Activated gamma-delta T cell treated with anti-CD3 and anti-CD28 coated beads, Interleukin-2, amount 50 U/mL, for 16 hours (primary cell): Measurements from ENCODE around the gene YTHDF1.
"Not testable (repeated sequence)": the region's sequence is repeated elsewhere in the genome, so short reads cannot be mapped to it uniquely, and the experiment has no call there.

ENCODE experiments used
- DNase-seq: peaks from one replicate; pipeline ENCODE4 v3.0.0-alpha.2; 2020; ENCODE audit warnings: low read depth

YTHDF1 gene

DNA sequence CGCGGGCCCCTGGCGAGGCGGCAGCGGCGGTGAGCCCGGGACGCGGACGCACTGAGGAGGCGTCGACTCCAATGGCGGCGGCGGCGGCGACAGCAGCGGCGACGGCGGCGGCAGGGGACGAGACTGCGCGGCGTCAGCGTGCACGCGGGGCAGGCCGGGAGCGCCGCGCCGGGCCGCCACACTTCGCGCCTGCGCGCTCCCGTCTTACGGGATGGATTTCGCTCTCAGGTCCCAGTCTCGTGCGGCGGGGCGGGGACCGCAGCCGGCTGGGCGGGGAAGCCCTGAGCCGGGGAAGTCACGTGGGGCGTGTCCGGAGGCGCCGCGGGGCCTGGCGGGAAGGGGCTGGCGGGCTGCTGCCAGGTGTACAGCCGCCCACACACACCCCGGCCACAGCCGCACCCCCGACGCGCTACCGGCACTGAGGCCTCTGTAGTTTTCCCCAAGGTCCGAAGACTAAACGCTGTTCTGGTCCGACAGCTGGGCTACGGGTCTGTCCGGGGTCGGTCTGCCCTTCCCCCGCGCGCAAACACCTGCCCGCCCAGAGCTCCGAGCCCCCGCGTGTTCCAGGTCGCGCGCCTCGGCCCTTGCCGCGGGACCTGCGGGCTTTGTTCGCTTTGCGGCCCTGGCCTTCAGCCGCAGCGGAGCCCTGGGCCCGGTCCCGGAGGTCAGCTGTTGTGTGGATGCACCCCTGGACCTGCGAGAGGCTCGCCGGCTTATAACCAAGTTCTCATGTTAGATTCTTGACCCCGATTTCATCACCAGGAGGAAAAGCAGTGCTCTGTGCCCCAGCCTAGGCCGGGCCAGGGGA lies at the start of gene YTHDF1:
Gene YTHDF1 (minus strand): TSS at position 91 of the 808 bp plus-strand sequence. CDS start 239 bp downstream, outside the sequence.
- DNase-seq, result peak; percentile 90

DNA sequence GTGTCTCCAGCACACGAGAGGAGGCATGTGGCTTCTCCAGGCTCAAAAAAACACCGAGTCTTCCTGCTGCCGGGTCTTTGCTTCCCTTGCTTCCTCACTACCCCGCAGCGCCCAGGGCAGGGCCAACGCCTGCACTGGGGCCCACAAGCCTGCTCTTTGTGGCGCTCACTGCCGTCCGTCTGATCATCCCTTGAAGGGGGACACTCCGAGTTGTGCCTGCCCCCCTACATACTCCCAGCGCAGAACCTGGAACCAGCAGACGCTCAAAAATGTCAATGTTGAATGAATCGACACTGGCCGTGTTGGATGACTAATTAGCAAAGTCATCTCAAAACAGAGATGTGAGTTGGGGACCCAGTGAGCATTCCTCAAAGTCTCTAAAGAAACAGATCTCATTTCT lies 48.6 kb upstream of the YTHDF1 start:
- no peak for DNase-seq

DNA sequence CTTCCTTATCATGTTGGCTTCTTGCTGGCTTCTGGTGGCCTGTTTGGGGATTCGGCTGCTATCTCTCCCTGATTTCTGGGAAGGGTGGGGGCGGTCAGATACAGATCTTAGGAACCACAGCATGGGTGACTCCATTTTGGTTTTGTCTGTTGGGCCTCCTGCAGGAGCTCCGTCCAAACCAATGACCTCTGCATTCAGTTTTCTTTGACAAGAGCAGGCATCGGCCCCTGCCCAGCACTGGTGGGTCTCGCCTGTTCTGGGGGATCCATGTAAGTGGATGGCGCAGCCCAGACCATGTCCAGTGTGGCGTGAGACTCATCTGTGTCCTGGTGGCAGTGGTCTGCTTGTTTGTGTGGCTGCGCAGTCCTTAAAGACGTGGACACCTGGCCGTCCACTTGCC lies 48.1 kb upstream of the YTHDF1 start:
- no peak for DNase-seq

DNA sequence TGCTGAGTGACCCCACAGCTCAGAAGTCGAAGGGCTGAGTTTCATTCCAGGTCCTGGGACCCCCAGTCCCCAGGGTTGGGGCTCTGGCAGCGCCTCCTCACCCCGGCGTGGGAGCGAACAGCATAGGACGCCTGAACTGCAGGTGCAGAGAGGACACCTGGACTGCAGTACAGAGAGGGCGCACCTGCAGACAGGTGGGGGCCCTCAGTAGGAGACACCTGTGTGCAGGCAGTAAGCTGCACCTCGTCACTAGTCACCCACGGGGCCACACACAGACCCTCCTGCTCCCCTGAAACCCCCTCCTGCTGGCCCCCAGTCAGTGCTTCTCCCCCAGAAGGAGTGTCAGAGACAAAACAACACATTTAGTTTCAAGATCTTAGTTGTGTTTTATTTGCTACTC lies 46.9 kb upstream of the YTHDF1 start:
- DNase-seq, result no peak

DNA sequence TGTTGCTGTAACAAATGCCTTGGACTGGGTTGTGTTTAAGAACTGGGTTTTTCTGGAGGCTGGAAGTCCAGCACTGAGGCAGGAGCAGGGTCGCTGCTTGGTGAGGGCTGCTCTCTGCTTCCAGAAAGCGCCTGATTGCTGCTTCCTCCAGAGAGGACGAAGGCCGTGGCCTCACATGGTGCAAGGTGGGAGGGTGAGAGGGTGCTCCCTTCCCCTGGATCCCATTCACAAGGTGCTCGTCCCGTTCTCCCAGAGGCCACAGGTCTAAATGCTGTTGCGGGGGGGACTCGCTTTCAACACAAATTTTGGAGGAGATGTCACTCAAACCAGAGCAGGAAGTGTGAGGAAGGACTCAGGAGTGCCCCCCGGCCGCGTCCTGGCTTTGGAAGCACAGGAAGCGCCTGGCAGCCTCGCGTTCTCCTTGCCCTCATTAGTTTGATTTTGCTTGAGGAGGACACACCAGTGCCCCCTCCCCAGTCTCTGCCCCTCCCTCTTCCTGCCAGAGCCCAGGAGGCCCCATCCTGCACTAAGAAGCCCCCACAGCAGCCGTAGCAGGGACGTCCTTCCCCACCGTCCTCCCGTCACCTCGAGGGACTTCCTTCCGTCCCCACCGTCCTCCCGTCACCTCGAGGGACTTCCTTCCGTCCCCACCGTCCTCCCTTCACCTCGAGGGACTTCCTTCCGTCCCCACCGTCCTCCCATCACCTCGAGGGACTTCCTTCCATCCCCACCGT lies 46.0 kb upstream of the YTHDF1 start:
- DNase-seq, result no peak

DNA sequence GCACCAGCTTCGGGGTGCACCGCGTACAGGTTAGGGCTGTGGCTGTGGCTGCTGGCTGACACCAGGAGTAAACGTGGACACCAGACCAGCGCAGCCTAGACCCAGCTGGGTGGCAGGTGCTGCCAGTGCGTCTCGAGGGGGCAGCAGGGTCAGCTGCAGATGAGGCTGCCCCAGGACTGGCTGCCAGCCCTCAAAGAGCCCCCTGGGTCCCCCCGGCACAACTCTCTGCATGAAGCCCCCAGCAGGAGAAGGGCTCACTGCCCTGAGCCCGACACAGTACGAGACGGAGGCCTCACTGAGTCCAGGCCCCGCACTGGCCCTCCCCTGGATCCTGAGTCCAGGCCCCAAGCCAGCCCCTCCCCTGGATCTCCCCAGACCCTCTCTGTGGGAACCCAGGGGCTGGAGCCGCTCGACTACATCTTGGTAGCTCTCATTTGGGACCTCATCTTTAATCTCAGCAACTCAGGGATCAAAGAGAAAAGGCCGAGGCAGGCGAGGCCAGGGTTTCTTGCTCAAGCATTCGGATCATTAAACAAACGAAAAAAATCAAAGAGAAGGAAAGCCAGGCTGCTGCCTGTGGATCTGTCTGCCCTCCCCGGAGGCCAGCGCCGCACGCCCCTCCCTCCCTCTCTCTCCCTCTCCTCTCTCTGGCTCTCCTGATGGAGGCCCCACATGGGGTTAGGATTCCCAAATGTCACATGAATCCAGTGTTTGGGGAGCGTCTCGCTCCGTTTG lies 45.3 kb upstream of the YTHDF1 start:
- no peak for DNase-seq

DNA sequence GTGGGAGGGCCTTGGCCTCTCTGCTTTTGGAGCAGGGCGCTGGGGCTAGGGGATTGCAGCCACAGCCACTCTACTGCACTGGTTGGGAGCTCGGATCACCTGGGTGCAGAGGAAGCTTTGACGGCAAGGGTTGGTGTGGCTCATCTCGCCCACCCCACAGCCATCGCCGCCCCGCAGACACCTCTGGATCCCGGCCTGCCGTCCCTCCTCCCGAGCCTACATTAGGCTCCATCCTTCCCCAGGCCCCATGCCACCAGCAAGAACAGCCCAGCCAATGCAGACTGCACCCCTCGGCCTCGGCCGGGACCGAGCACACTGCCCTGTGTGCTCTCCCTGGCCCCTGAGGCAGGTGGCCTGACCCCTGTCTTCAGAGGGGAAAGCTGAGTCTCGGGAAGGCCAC lies 44.6 kb upstream of the YTHDF1 start:
- no peak for DNase-seq

DNA sequence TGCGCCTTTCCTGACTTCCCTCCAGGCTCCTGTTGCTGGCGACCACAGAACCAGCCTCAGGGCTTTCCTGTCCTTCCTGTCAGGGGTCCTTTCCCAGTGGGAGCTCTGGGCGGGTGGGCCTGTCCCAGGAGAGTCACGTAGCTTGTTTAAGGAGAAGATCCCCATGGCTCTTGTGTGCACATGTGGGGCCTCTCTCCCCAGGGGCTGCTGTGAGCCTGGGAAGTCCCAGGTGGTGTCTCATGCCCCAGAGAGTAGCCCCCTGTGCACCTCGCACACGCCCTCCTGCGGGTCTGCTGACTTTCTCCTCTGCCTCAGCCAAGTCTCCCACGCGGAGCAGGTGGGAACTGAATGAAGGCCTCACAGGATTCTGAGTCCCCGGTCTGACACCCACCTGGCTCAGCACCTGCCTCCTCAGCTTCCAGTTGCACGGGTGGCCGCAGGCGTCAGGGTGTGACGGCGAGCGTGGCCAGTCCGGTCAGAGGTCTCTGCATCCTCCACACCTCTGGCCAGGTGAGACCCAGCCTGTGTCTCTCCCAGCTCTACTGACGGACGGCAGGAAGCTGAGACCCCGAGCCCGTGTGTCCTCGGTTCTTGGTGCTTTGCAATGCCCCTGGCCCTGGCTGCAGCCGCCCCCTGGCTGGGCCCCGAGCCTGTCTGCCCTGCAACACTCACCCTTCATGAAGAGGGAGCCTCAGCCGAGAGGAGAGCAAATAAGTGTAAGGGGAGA lies 44.0 kb upstream of the YTHDF1 start:
- DNase-seq, result no peak

DNA sequence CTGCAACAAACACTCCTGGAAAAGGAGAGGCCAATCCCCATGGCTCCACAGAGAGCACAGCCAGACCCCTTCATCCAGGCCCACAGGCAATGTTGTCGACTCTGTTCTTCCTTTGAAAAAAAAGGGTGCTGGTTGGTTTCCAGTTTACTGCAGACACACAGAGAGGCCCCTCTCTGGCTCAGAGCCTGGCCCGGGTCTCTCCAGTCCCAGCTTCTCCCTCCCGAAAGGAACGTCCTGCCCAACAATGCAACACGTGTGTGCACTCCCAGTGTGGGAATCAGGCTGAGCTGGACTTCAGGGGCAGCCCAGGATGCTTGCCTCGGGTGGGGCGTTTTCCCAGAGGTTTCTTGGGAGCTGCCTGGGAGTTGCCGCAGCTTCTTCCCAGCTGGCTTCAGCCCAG lies 42.9 kb upstream of the YTHDF1 start:
- DNase-seq, result no peak

DNA sequence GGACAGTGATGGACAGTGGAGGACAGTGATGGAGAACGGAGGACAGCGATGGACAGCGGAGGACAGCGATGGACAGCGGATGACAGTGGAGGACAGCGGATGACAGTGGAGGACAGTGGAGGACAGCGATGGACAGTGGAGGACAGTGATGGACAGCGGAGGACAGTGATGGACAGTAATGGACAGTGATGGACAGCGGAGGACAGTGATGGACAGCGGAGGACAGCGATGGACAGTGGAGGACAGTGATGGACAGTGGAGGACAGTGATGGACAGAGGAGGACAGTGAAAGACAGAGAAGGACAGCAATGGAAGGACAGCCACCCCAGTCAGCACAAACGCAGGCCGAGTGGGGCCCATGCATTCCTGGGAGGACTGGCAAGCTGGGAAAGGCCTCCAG lies 41.7 kb upstream of the YTHDF1 start:
- DNase-seq, result no peak

DNA sequence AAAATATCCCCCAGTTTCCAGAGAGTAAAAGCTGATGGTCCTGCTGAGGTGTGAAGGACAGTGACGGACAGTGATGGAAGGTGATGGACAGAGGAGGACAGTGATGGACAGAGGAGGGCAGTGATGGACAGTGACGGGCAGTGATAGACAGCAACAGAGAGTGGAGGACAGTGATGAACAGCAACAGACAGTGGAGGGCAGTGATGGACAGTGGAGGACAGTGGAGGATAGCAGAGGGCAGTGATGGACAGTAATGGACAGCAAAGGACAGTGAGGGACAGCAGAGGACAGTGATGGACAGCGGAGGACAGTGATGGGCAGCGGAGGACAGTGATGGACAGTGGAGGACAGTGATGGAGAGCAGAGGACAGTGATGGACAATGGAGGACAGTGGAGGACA lies 41.0 kb upstream of the YTHDF1 start:
- DNase-seq, result no peak

DNA sequence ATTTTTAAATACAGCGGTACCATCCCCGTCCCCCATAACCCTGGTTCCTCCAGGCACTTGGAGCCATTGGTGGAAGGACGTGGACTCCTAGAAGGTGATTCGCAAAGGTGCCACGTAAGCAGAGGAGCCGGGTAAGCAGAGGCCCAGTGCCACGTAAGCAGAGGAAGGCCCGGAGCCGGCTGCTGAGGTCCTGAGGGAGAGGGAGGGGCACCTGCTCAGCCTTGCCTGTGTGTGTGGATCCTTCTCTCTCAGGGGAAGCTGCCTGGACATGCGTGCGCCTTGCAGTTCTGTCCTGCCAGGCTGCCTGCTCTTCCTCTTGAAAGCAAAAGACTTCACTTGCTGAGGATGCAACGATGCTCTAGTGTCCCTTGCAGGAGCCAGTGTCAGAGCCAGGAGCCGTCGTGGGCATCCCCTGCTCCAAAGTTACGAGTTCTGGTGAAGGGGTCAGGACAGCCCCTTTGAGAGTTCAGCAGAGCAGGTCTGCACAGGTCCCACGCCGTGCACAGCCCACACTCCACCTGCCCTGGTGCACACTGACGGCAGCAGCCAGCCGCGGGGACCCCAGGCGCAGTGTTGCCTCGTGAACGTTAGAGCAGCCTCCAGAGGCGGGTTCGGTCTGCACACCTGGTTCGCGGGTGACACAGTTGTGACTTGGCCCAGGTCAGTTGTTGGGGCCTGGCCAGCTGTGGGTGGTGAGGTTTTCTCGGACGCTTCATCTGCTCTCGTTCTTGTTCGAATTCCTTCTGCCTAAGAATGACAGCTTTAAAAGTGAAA lies 40.2 kb upstream of the YTHDF1 start:
- DNase-seq, result no peak

DNA sequence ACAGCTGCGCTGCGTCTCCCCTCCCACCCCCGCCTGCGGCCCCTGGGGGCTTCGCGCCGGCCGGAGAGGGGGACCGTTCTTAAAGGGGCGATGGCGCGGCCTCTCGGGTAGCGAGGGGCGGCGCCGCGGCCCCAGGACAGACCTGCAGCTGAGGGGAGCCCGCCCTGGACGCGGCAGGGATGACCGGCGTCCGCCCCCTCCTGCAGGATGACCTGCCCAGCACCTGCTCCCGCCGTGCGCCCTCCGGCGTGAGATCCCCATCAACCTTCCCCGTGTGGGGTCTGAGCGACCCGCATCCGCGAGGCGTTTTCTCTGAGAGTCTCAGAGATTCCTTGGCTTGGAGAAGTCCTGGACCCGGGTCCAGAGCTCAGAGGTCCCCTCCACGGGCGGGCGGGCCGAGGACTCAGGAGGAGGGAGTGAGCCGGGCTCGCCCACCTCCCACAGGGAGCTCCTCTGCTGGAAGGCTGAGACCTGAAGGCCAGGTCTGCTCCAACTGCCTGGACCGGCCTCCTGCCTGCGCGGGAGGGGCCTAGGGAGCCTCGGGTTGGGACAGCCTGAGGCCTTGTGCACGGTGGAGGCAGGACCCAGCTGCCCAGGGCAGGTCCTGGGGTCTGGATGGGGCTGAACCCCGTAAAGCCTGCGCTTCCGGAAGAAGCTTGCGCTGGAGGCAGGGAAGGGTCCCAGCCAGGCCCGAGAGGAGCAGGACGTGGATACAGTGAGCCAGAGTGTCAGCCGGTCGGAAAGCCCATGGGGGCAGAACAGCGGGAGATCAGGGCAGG lies 38.9 kb upstream of the YTHDF1 start:
- DNase-seq, result no peak

DNA sequence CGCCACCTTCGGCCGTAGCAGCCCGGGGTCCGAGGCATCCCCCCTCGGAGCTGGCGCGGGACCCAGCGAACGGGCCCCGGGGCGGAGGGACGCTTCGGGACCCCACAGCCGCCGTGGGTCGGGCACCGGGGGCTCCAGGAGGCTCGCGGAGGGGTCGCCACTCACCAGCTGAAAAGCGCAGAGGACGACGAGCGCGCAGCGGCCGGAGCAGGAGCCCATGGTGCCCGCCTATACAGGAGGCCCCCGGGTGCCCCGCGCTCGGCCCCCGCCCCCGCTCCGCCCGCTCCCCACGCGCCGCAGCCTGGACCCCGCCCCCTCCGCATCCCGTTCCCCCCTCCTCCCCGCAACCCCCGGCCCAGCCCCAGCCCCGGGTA lies 38.3 kb upstream of the YTHDF1 start, which contains the start of gene NKAIN4:
Gene NKAIN4 (minus strand): TSS at position 232 of the 374 bp plus-strand sequence. CDS start 13 bp downstream, at position 219.
- no peak for DNase-seq

DNA sequence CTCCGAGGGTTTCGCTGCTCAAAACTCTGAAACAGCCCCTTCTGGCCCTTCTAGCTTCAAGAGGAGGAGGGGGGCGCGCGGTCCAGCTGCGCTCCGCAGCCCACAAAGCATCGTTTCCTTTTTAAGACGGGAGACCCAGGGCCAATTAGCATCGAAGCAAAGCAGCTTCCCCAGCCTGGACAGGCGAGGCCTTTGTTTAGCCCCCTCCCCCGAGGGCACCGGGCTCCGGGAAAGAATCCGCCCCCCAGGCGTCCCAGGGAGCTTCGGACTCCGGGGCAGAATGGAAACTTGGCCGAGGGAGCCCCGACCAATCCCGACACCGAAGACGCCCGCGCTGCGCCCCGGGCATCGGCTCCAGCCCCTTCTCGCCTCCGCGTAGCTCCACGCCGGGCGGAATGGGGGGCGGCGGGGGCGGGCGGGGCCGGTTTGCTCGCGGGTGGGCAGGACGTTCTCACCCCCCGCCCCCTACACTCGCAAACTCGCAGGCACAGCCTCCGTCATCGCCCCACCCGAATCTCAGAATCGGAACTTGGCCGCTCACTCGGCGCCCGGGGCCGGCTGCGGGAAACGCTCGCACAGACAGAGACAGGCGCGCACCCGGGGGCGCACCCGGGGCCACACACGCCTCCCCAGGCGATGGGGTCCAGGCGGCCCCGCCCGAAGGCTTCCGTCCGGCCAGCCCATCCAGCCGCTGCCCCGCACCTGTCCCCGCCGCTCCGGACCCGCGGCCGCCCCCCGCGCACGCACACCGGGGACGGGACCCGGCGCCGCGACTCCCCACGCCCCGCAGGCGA lies 37.7 kb upstream of the YTHDF1 start:
- DNase-seq, result no peak

DNA sequence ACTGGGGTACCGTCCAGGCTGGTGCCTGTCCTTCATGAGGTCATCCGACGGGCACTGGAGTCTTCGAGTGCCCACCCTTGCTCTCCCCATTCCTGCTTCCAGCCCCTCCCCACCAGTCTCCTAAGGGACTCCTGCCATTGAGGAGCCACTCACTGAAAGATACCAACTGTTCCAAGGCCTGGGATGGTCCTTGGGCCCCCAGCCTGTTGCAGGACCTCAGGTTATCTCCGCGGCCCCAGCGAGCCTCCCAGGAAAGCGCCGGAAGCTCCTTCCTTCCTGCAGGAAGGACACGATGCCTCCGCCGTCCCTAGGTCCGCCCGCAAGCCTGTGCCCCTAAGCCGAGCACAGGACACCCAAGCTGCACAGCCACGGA lies 37.1 kb upstream of the YTHDF1 start:
- no peak for DNase-seq

DNA sequence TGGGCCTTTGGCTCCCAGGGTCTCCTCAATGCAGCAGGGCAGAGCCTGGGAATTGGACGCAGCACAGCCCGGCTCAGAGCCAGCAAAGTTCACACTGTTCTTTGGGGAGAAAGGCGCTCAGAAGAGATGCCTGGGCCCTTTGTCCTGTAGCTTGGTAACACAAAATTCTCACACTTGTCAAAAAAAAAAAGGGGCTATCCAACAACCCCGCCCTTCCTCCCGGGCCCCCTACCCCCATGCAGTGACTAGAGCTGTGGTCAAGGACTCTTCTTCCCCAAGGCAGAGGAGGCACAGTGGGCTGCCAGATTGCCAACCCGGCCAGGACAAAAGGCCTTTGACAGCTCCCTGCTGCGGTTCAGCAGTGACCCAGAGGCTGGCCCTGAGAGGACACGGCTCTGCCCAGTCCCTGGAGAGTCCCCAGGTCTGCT lies 36.4 kb upstream of the YTHDF1 start:
- DNase-seq, result no peak

DNA sequence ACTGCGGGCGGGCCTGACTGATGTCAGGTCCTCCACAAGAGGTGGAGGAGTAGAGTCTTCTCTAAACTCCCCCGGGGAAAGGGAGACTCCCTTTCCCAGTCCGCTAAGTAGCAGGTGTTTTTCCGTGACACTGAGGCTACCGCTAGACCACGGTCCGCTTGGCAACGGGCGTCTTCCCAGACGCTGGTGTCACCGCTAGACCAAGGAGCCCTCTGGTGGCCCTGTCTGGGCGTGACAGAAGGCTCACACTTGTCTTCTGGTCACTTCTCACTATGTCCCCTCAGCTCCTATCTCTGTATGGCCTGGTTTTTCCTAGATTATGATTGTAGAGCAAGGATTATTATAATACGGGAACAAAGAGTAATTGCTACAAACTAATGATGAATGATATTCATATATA lies 35.4 kb upstream of the YTHDF1 start:
- not testable (repeated sequence) for DNase-seq

DNA sequence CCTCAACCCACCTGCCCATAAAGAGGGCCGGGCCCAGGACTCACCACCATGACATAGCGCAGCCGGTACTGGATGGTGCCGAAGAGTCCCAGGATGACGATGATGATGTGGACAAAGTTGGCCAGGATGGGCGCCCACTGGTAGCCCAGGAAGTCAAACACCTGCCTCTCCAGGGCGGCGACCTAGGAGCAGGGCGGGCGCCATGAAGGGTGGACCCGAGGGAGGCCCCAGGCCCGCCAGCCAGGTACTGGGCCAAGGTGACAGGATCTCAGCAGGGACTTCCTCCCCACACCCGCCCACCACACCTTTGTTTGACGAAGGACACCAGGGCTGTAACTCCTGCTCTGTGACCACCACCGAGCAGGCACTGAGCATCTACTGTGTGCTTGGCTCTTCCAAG lies 34.0 kb upstream of the YTHDF1 start:
- DNase-seq, result no peak
